Measurements from ENCODE around the gene PHF5A.

GRCh38 chr22:41505511-41506220 is 37.2 kb upstream of the PHF5A start:
- TF ChIP-seq CTCF (conservative IDR thresholded peaks at IDR 0.05) (no peak), EZH2 (IDR thresholded peaks at IDR 0.05; ENCODE audit: low read depth) (no peak)

Data from PC-9 (cell line).